ENCODE measurements around the gene ANK3. TPM values are rescaled to one million over a fixed set of nuclear protein-coding genes. Genes with fewer than 3 reads are reported as not detected.

ANK3 gene
- total RNA-seq, result 10 to 100 TPM; 46.0 to 47.8 TPM

GRCh38 chr10:60389413-60390025 lies at the start of gene ANK3:
TSS of gene ANK3 (minus strand) at chr10:60389875. CDS start at chr10:60389538, 337 bp downstream.
- Histone ChIP-seq H3K4me3 (no peak within 1 kb of the TSS), H3K36me3 (no peaks in the 10 kb centered on the region), H3K27ac (no peak within 1 kb of the TSS), H3K4me1 (replicated peaks) (no peaks in the 10 kb centered on the region), H3K9me3 (no peaks in the 10 kb centered on the region), H3K27me3 (replicated peaks; ENCODE audit: insufficient read depth) (no peaks in the 10 kb centered on the region)
- intact Hi-C loops (cut with DNase I), result no loop called here
- DNase-seq (ENCODE audit: low spot score), result no peak
- WGBS, result 85% methylated on average over 10 of the region's 10 CpGs
- TF ChIP-seq POLR2AphosphoS5 (IDR thresholded peaks at IDR 0.05), result no peak
- TF ChIP-seq CTCF (IDR thresholded peaks at IDR 0.05), result no peak
- no peak for TF ChIP-seq POLR2A (IDR thresholded peaks at IDR 0.05)

DNA sequence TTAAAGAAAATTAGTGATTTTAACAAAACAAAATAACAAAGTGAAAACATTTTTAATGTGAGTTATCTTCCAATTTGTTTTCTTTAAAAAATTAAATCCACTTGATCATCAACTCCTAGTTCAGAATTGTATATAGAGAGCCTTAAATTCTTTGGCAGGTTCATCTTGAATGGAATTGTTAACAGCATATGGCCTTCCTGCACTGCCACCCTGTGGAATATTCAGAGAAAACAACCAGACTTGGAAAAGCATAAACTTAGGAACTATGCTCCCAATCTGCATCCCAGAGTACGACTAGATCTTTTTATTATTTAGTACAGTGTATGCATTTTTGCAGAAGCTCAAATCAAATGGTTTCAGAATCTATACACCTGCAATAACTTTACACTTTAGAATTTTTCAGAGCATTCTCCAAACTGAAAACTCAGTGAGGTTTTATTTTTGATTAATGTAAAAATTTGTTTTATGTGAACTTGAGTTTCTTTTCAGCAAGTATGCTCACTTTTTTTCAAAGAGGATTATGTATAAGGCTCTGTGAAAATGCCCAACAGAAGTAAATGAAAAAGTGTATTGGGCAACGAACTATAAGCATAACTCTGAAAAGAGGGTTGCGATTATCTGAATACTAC lies 44.9 kb upstream of the ANK3 start:
- Histone ChIP-seq H3K4me1 (replicated peaks) (no peaks in the 10 kb centered on the region), H3K9me3 (no peaks in the 10 kb centered on the region), H3K36me3 (no peaks in the 10 kb centered on the region), H3K4me3 (no peak overlapping the region), H3K27ac (no peak overlapping the region), H3K27me3 (replicated peaks; ENCODE audit: insufficient read depth) (no peaks in the 10 kb centered on the region)
- TF ChIP-seq CTCF (IDR thresholded peaks at IDR 0.05), result peak; percentile 20 to 84 (median 69)
- TF ChIP-seq POLR2A (IDR thresholded peaks at IDR 0.05), result no peak
- 62% methylated on average over 3 of the region's 3 CpGs for WGBS
- peak; percentile 49 for DNase-seq (ENCODE audit: low spot score)
- intact Hi-C loops (cut with DNase I), result loop anchor here (5.0 kb wide), 1 partner anchor 332 kb away; no protein-coding TSS in a partner anchor

- TF ChIP-seq POLR2A (IDR thresholded peaks at IDR 0.05) (no peak), POLR2AphosphoS5 (IDR thresholded peaks at IDR 0.05) (no peak), CTCF (IDR thresholded peaks at IDR 0.05) (no peak)
- H3K27me3 ChIP-seq (replicated peaks; ENCODE audit: insufficient read depth), result no peaks in the 10 kb centered on the region
- intact Hi-C loops (cut with DNase I), result no loop called here
- no peak overlapping the region for H3K4me3 ChIP-seq
- 28% methylated on average over 3 of the region's 3 CpGs for WGBS
- H3K9me3 ChIP-seq, result no peaks in the 10 kb centered on the region
- no peaks in the 10 kb centered on the region for H3K36me3 ChIP-seq
- H3K27ac ChIP-seq, result no peak overlapping the region
- no peaks in the 10 kb centered on the region for H3K4me1 ChIP-seq (replicated peaks)
- DNase-seq (ENCODE audit: low spot score), result no peak
These were observed 44.0 kb upstream of the ANK3 start for GRCh38 chr10:60433684-60434083.

GRCh38 chr10:60430836-60431597 lies 41.3 kb upstream of the ANK3 start:
- no peaks in the 10 kb centered on the region for H3K9me3 ChIP-seq
- no peak overlapping the region for H3K27ac ChIP-seq
- intact Hi-C loops (cut with DNase I), result no loop called here
- no peak overlapping the region for H3K4me3 ChIP-seq
- H3K4me1 ChIP-seq (replicated peaks), result no peaks in the 10 kb centered on the region
- H3K27me3 ChIP-seq (replicated peaks; ENCODE audit: insufficient read depth), result no peaks in the 10 kb centered on the region
- H3K36me3 ChIP-seq, result no peaks in the 10 kb centered on the region
- no peak for DNase-seq (ENCODE audit: low spot score)
- TF ChIP-seq POLR2A (IDR thresholded peaks at IDR 0.05) (no peak), CTCF (IDR thresholded peaks at IDR 0.05) (no peak), POLR2AphosphoS5 (IDR thresholded peaks at IDR 0.05) (no peak)
- WGBS, result 74% methylated on average over 7 of the region's 7 CpGs
